ENCODE data around the gene RASSF1. TPM values are rescaled to one million over a fixed set of nuclear protein-coding genes. Genes with fewer than 3 reads are reported as not detected.

The RASSF1 gene
- polyA plus RNA-seq, 1 donor from 2014 or later: 51.4 TPM

GRCh38 chr3:50290161-50290641 is 50.4 kb downstream of the RASSF1 start:
- Histone ChIP-seq H3K27me3 (ENCODE audit: insufficient read depth, low read depth, low read length) (no peaks in the 10 kb centered on the region), H3K27ac (ENCODE audit: low read length) (no peak overlapping the region), H3K36me3 (ENCODE audit: insufficient read depth, low read length) (no peaks in the 10 kb centered on the region), H3K4me3 (ENCODE audit: low read length) (no peak overlapping the region), H3K4me2 (ENCODE audit: low read length) (no peak overlapping the region), H2AFZ (ENCODE audit: low read depth, low read length) (no peak overlapping the region), H3F3A (ENCODE audit: insufficient read depth, low read length, poor library complexity, severe bottlenecking) (no peaks in the 10 kb centered on the region), H4K20me1 (ENCODE audit: insufficient read depth) (no peaks in the 10 kb centered on the region), H3K9me2 (ENCODE audit: insufficient read depth, low read length) (no peaks in the 10 kb centered on the region), H3K9ac (ENCODE audit: low read length) (no peak overlapping the region), H3K79me2 (replicated peaks; ENCODE audit: insufficient read depth, low read length) (peaks cover 6% of the 10 kb centered on the region), H3K9me3 (ENCODE audit: low read length) (no peaks in the 10 kb centered on the region)
- TF ChIP-seq MXI1 (conservative IDR thresholded peaks at IDR 0.05; ENCODE audit: poor library complexity, severe bottlenecking): no peak
- TF ChIP-seq TAF1 (IDR thresholded peaks at IDR 0.05; ENCODE audit: low read depth): no peak
- TF ChIP-seq SMC3 (conservative IDR thresholded peaks at IDR 0.05; ENCODE audit: poor library complexity): no peak
- no peak for TF ChIP-seq RAD21 (conservative IDR thresholded peaks at IDR 0.05)
- no peak for TF ChIP-seq EP300 (conservative IDR thresholded peaks at IDR 0.05; ENCODE audit: poor library complexity, severe bottlenecking)
- TF ChIP-seq CTCF (IDR thresholded peaks at IDR 0.05; ENCODE audit: poor library complexity, severe bottlenecking): no peak
- no peak for TF ChIP-seq POLR2AphosphoS5 (IDR thresholded peaks at IDR 0.05)
- no peak for TF ChIP-seq EZH2 (IDR thresholded peaks at IDR 0.05; ENCODE audit: borderline replicate concordance, insufficient read depth, low read length, poor library complexity, severe bottlenecking)
- TF ChIP-seq, protein P1, sequence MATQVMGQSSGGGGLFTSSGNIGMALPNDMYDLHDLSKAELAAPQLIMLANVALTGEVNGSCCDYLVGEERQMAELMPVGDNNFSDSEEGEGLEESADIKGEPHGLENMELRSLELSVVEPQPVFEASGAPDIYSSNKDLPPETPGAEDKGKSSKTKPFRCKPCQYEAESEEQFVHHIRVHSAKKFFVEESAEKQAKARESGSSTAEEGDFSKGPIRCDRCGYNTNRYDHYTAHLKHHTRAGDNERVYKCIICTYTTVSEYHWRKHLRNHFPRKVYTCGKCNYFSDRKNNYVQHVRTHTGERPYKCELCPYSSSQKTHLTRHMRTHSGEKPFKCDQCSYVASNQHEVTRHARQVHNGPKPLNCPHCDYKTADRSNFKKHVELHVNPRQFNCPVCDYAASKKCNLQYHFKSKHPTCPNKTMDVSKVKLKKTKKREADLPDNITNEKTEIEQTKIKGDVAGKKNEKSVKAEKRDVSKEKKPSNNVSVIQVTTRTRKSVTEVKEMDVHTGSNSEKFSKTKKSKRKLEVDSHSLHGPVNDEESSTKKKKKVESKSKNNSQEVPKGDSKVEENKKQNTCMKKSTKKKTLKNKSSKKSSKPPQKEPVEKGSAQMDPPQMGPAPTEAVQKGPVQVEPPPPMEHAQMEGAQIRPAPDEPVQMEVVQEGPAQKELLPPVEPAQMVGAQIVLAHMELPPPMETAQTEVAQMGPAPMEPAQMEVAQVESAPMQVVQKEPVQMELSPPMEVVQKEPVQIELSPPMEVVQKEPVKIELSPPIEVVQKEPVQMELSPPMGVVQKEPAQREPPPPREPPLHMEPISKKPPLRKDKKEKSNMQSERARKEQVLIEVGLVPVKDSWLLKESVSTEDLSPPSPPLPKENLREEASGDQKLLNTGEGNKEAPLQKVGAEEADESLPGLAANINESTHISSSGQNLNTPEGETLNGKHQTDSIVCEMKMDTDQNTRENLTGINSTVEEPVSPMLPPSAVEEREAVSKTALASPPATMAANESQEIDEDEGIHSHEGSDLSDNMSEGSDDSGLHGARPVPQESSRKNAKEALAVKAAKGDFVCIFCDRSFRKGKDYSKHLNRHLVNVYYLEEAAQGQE (IDR thresholded peaks at IDR 0.05; ENCODE audit: borderline replicate concordance): no peak

DNA sequence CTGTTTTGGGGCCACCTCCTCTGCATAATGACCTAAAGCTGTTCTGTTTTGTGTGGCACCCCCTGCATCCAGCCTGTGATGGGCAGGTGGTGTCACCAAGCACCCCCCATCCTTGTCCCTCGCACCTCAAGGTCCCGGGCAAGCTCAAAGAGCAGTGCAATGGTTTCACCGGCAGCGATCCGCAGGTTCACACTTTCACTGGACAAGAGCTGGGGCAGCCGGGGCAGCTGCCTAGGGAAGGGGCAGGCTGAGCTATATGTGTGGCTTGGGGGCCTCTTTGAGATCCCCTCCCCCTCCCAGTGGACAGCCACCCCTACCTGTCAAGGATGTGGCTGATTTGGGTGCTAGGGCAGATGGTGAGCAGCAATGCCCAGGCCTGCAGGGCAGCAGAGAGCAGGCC is 51.5 kb downstream of the RASSF1 start:
- Histone ChIP-seq H3K4me2 (ENCODE audit: low read length) (no peak overlapping the region), H3K9ac (ENCODE audit: low read length) (no peak overlapping the region), H3K36me3 (ENCODE audit: insufficient read depth, low read length) (no peaks in the 10 kb centered on the region), H3K9me2 (ENCODE audit: insufficient read depth, low read length) (no peaks in the 10 kb centered on the region), H3F3A (ENCODE audit: insufficient read depth, low read length, poor library complexity, severe bottlenecking) (no peaks in the 10 kb centered on the region), H3K79me2 (replicated peaks; ENCODE audit: insufficient read depth, low read length) (peaks cover 6% of the 10 kb centered on the region), H3K9me3 (ENCODE audit: low read length) (no peaks in the 10 kb centered on the region), H3K27me3 (ENCODE audit: insufficient read depth, low read depth, low read length) (no peaks in the 10 kb centered on the region), H2AFZ (ENCODE audit: low read depth, low read length) (no peak overlapping the region), H3K27ac (ENCODE audit: low read length) (no peak overlapping the region), H3K4me3 (ENCODE audit: low read length) (no peak overlapping the region), H4K20me1 (ENCODE audit: insufficient read depth) (no peaks in the 10 kb centered on the region)
- no peak for TF ChIP-seq MXI1 (conservative IDR thresholded peaks at IDR 0.05; ENCODE audit: poor library complexity, severe bottlenecking)
- no peak for TF ChIP-seq CTCF (IDR thresholded peaks at IDR 0.05; ENCODE audit: poor library complexity, severe bottlenecking)
- TF ChIP-seq, protein P1 (IDR thresholded peaks at IDR 0.05; ENCODE audit: borderline replicate concordance): no peak
- no peak for TF ChIP-seq TAF1 (IDR thresholded peaks at IDR 0.05; ENCODE audit: low read depth)
- no peak for TF ChIP-seq EP300 (conservative IDR thresholded peaks at IDR 0.05; ENCODE audit: poor library complexity, severe bottlenecking)
- TF ChIP-seq SMC3 (conservative IDR thresholded peaks at IDR 0.05; ENCODE audit: poor library complexity): no peak
- TF ChIP-seq EZH2 (IDR thresholded peaks at IDR 0.05; ENCODE audit: borderline replicate concordance, insufficient read depth, low read length, poor library complexity, severe bottlenecking): no peak
- no peak for TF ChIP-seq RAD21 (conservative IDR thresholded peaks at IDR 0.05)
- TF ChIP-seq POLR2AphosphoS5 (IDR thresholded peaks at IDR 0.05): no peak
